ENCODE results near the gene RPL10A. TPM values are rescaled to one million over a fixed set of nuclear protein-coding genes. Genes with fewer than 3 reads are reported as not detected.

The RPL10A gene
- total and polyA plus RNA-seq, 2 of the 13 experiments (the other 11 are each of a cell fraction or from before 2014, with no cell fraction given): 1,854 to 2,726 TPM

DNA sequence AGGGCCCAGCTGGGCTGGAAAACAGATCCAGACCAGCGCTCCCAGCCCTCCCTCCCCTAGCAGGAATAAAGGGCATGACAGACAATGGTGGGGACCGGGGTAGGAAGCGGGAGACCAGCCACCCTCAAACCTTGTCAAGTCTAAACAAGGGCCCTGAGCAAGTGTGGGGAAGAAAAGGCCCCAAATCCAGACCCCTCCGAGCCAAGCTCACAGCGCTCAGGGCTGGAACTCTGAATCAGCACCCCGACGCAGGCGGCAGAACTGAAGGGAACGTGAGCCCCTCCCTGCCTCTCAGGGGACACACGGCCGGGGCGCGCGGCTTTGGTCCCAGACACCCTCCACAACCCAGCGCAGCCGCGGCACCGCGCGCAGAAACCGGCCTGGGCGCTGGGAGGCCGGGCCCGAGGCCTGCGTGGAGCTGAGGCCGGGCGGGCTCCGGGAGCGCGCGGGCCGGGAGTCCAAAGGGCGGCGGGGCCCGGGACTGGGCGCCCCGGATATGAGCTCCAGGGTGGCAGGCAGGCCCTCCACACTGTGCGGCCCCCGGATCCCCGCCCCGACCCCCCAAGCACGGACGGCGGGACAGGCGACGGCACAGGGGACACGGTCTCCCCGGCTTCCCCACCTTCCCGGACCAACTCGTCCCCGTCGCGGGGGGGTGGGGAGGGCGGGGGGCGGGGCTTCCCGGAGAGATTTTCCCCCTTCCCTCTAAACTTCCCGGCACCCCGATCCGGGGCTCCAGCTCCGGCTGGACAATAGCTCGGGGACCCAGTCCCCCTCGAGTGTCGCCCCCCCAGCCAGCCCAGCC, 28.0 kb downstream of the RPL10A start (continued):
- TF ChIP-seq SRY (CRISPR knock-in tag; IDR thresholded peaks at IDR 0.05) (peak; percentile 28; the same call in 1 of the 2 replicates), ZNF225 (CRISPR knock-in tag; IDR thresholded peaks at IDR 0.05) (peak; percentile 40; the same call in 1 of the 2 replicates), ZNF136 (CRISPR knock-in tag; IDR thresholded peaks at IDR 0.05; ENCODE audit: low read depth) (no peak), HNF4A (CRISPR knock-in tag; IDR thresholded peaks at IDR 0.05) (peak; percentile 41), KDM2A (CRISPR knock-in tag; IDR thresholded peaks at IDR 0.05; ENCODE audit: borderline replicate concordance, low read depth) (peak; percentile 31; the same call in 1 of the 2 replicates), MTF2 (CRISPR knock-in tag; IDR thresholded peaks at IDR 0.05; ENCODE audit: borderline replicate concordance) (no peak), HNRNPK (IDR thresholded peaks at IDR 0.05; ENCODE audit: low read depth, low read length, poor library complexity, severe bottlenecking) (peak; percentile 56), ZBTB7B (CRISPR knock-in tag; IDR thresholded peaks at IDR 0.05) (no peak), RFXAP (CRISPR knock-in tag; IDR thresholded peaks at IDR 0.05; ENCODE audit: borderline replicate concordance) (peak; percentile 54; the same call in 1 of the 2 replicates), RXRA (CRISPR knock-in tag; IDR thresholded peaks at IDR 0.05) (peak; percentile 11; the same call in 1 of the 2 replicates)
- TF ChIP-seq, protein P1, sequence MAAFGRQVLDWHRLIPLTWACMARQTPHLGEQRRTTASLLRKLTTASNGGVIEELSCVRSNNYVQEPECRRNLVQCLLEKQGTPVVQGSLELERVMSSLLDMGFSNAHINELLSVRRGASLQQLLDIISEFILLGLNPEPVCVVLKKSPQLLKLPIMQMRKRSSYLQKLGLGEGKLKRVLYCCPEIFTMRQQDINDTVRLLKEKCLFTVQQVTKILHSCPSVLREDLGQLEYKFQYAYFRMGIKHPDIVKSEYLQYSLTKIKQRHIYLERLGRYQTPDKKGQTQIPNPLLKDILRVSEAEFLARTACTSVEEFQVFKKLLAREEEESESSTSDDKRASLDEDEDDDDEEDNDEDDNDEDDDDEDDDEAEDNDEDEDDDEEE (CRISPR knock-in tag; IDR thresholded peaks at IDR 0.05): no peak; the same call in 1 of the 2 replicates
- TF ChIP-seq, protein P2, sequence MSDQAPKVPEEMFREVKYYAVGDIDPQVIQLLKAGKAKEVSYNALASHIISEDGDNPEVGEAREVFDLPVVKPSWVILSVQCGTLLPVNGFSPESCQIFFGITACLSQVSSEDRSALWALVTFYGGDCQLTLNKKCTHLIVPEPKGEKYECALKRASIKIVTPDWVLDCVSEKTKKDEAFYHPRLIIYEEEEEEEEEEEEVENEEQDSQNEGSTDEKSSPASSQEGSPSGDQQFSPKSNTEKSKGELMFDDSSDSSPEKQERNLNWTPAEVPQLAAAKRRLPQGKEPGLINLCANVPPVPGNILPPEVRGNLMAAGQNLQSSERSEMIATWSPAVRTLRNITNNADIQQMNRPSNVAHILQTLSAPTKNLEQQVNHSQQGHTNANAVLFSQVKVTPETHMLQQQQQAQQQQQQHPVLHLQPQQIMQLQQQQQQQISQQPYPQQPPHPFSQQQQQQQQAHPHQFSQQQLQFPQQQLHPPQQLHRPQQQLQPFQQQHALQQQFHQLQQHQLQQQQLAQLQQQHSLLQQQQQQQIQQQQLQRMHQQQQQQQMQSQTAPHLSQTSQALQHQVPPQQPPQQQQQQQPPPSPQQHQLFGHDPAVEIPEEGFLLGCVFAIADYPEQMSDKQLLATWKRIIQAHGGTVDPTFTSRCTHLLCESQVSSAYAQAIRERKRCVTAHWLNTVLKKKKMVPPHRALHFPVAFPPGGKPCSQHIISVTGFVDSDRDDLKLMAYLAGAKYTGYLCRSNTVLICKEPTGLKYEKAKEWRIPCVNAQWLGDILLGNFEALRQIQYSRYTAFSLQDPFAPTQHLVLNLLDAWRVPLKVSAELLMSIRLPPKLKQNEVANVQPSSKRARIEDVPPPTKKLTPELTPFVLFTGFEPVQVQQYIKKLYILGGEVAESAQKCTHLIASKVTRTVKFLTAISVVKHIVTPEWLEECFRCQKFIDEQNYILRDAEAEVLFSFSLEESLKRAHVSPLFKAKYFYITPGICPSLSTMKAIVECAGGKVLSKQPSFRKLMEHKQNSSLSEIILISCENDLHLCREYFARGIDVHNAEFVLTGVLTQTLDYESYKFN (CRISPR knock-in tag; conservative IDR thresholded peaks at IDR 0.05): peak; percentile 23; the same call in 1 of the 2 replicates
- TF ChIP-seq, protein P3, sequence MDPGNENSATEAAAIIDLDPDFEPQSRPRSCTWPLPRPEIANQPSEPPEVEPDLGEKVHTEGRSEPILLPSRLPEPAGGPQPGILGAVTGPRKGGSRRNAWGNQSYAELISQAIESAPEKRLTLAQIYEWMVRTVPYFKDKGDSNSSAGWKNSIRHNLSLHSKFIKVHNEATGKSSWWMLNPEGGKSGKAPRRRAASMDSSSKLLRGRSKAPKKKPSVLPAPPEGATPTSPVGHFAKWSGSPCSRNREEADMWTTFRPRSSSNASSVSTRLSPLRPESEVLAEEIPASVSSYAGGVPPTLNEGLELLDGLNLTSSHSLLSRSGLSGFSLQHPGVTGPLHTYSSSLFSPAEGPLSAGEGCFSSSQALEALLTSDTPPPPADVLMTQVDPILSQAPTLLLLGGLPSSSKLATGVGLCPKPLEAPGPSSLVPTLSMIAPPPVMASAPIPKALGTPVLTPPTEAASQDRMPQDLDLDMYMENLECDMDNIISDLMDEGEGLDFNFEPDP (CRISPR knock-in tag; conservative IDR thresholded peaks at IDR 0.05): 0 out of 2 replicates have a peak, but pooled peaks have one; percentile 78
- TF ChIP-seq, protein P4, sequence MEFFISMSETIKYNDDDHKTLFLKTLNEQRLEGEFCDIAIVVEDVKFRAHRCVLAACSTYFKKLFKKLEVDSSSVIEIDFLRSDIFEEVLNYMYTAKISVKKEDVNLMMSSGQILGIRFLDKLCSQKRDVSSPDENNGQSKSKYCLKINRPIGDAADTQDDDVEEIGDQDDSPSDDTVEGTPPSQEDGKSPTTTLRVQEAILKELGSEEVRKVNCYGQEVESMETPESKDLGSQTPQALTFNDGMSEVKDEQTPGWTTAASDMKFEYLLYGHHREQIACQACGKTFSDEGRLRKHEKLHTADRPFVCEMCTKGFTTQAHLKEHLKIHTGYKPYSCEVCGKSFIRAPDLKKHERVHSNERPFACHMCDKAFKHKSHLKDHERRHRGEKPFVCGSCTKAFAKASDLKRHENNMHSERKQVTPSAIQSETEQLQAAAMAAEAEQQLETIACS (CRISPR knock-in tag; IDR thresholded peaks at IDR 0.05): peak; percentile 76
